Smooth muscle cell (in vitro differentiated cells): Measurements from ENCODE around the gene RRP9. TPM values are rescaled to one million over a fixed set of nuclear protein-coding genes. Genes with fewer than 3 reads are reported as not detected.
"Not testable (repeated sequence)": the region's sequence is repeated elsewhere in the genome, so short reads cannot be mapped to it uniquely, and the experiment has no call there.

Source experiments
- DNase-seq: peaks from one replicate; lab custom pipeline; 2025; ENCODE audit not compliant: unreplicated experiment; lab: John Stamatoyannopoulos, UW
- H2AFZ ChIP-seq: fragments of 200-600 bp; sonication (generic); 2 replicates; pipeline ENCODE4 v1.6.0; 2016; ENCODE audit warnings: antibody characterized with exemption, low read depth, mild to moderate bottlenecking
- H3F3A ChIP-seq: fragments of 200-600 bp; sonication (generic); 2 replicates; pipeline ENCODE4 v1.6.0; 2017; ENCODE audit warnings: antibody characterized with exemption, low read depth
- H3K27ac ChIP-seq: fragments of 200-600 bp; sonication (generic); 2 replicates; pipeline ENCODE4 v1.5.1; 2016; ENCODE audit warnings: low read depth, mild to moderate bottlenecking
- H3K27me3 ChIP-seq: fragments of 200-600 bp; sonication (generic); 2 replicates; pipeline ENCODE4 v1.6.1; 2016; ENCODE audit warnings: low read depth, mild to moderate bottlenecking
- H3K36me3 ChIP-seq: fragments of 200-600 bp; sonication (generic); 2 replicates; pipeline ENCODE4 v1.5.1; 2016; ENCODE audit warnings: low read depth
- H3K4me1 ChIP-seq: fragments of 200-600 bp; sonication (generic); 2 replicates; pipeline ENCODE4 v1.5.1; 2016; ENCODE audit warnings: low read depth
- H3K4me2 ChIP-seq: fragments of 200-600 bp; sonication (generic); 2 replicates; pipeline ENCODE4 v1.6.0; 2016; ENCODE audit warnings: mild to moderate bottlenecking
- H3K4me3 ChIP-seq: fragments of 200-600 bp; sonication (generic); 2 replicates; pipeline ENCODE4 v1.5.1; 2016; ENCODE audit warnings: mild to moderate bottlenecking
- H3K79me2 ChIP-seq: fragments of 200-600 bp; sonication (generic); 2 replicates; pipeline ENCODE4 v1.6.0; 2016; ENCODE audit warnings: low read depth, mild to moderate bottlenecking
- H3K9ac ChIP-seq: fragments of 200-600 bp; sonication (generic); 2 replicates; pipeline ENCODE4 v1.6.0; 2016; ENCODE audit warnings: low read depth
- H3K9me3 ChIP-seq: fragments of 200-600 bp; sonication (generic); replicated peaks from 2 replicates; pipeline ENCODE4 v1.5.1; 2016; ENCODE audit warnings: low read depth
- H4K20me1 ChIP-seq: fragments of 200-600 bp; sonication (generic); 2 replicates; pipeline ENCODE4 v1.6.0; 2016; ENCODE audit warnings: low read depth
- CTCF ChIP-seq: fragments of 200-600 bp; sonication (generic); IDR thresholded peaks from 2 replicates; pipeline ENCODE4 v1.5.1; 2017; ENCODE audit warnings: borderline replicate concordance, mild to moderate bottlenecking, antibody characterized with exemption; ENCODE audit not compliant: insufficient read depth, poor library complexity, severe bottlenecking
- WGBS: methylation state at CpG from one replicate; pipeline ENCODE4 v1.1.7; 2016; ENCODE audit warnings: low lambda C conversion rate; 5-methylcytosine and 5-hydroxymethylcytosine counted together
- polyA plus RNA-seq: library from polyadenylated mRNA; unstranded; fragments of >200 nt; fragmentation: Nextera tagmentation; extraction: Ambion mirVana; gene quantifications from 2 replicates; pipeline ENCODE4 v1.2.1, GENCODE V29; 2016
- total RNA-seq: library from RNA; depleted of rRNA; stranded (reverse); fragments of >200 nt; gene quantifications from 2 replicates; pipeline ENCODE4 v1.2.3, GENCODE V29; 2014

Gene RRP9, protein sequence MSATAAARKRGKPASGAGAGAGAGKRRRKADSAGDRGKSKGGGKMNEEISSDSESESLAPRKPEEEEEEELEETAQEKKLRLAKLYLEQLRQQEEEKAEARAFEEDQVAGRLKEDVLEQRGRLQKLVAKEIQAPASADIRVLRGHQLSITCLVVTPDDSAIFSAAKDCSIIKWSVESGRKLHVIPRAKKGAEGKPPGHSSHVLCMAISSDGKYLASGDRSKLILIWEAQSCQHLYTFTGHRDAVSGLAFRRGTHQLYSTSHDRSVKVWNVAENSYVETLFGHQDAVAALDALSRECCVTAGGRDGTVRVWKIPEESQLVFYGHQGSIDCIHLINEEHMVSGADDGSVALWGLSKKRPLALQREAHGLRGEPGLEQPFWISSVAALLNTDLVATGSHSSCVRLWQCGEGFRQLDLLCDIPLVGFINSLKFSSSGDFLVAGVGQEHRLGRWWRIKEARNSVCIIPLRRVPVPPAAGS
- total RNA-seq = 10.0 and 13.1 TPM in 2 replicates
- 21.2 and 23.9 TPM in 2 replicates for polyA plus RNA-seq

DNA sequence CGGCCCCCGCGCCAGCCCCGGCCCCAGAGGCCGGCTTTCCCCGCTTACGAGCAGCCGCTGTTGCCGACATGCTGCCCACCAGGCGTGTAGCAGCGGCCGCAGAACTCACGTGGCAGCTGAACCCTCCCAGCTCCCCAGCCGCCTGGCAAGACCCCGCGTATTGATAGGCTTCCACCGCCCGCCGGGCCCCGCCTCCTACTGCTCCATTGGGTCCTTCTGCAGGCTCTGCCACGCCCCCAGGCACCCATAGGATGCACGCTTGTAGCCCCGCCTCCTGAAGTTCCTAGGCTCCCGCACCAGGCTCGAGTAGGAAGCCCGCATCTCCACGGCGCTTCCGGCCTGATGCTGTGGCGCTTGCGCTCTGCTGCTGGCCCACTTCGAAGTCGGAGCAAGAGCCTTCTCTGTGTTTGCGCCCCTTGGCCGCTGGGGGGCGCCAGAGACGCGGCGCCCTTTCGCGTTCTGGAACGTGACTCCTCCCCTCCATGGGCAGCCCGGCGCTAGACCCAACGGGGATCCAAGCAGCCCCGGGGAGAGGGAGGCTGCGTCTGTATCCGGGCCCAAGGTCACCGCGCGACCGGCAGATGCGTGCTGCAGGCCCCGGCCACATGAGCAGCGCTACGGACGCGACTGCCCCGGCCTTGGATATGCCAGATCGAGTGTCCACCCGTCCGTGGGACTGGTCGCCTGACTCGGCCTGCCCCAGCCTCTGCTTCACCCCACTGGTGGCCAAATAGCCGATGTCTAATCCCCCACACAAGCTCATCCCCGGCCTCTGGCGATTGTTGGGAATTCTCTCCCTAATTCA is at the start of gene RRP9, which contains the start of gene PARP3:
Gene RRP9, minus strand, starts transcription at position 107 of the 805 bp plus-strand sequence. Its CDS starts 37 bp downstream, at position 70.
Gene PARP3, plus strand, starts transcription at position 566 of the 805 bp plus-strand sequence. CDS start 993 bp downstream, outside the sequence.
- H2AFZ ChIP-seq = peak within 1 kb of the TSS; percentile 71
- H3K27ac ChIP-seq = peak within 1 kb of the TSS; percentile 56
- H3K4me1 ChIP-seq = no peaks in the 10 kb centered on the region
- no peaks in the 10 kb centered on the region for H3K27me3 ChIP-seq
- no peaks in the 10 kb centered on the region for H4K20me1 ChIP-seq
- H3K9ac ChIP-seq = peak within 1 kb of the TSS; percentile 72
- H3K36me3 ChIP-seq = no peaks in the 10 kb centered on the region
- H3K4me3 ChIP-seq = peak within 1 kb of the TSS; percentile 65
- H3K79me2 ChIP-seq = peaks cover 24% of the 10 kb centered on the region
- 3% methylated on average over 66 of the region's 67 CpGs for WGBS
- peak within 1 kb of the TSS; percentile 91 for H3K4me2 ChIP-seq
- no peaks in the 10 kb centered on the region for H3F3A ChIP-seq
- H3K9me3 ChIP-seq = no peaks in the 10 kb centered on the region
- peak; percentile 100 for DNase-seq
- TF ChIP-seq CTCF = peak; percentile 100

- H3K9ac ChIP-seq, DNase-seq, H3K9me3 ChIP-seq, H3K27ac ChIP-seq, H3K27me3 ChIP-seq, H3K4me3 ChIP-seq, H3K4me2 ChIP-seq, H3K36me3 ChIP-seq, H2AFZ ChIP-seq: not testable (repeated sequence)
- Histone ChIP-seq H4K20me1 (peaks cover 21% of the 10 kb centered on the region), H3K4me1 (peaks cover 11% of the 10 kb centered on the region), H3K79me2 (peaks cover 25% of the 10 kb centered on the region), H3F3A (peaks cover 24% of the 10 kb centered on the region)
- 98% methylated on average over 28 of the region's 38 CpGs for WGBS
Observed at GRCh38 chr3:51990501-51990971, 48.8 kb upstream of the RRP9 start.

DNA sequence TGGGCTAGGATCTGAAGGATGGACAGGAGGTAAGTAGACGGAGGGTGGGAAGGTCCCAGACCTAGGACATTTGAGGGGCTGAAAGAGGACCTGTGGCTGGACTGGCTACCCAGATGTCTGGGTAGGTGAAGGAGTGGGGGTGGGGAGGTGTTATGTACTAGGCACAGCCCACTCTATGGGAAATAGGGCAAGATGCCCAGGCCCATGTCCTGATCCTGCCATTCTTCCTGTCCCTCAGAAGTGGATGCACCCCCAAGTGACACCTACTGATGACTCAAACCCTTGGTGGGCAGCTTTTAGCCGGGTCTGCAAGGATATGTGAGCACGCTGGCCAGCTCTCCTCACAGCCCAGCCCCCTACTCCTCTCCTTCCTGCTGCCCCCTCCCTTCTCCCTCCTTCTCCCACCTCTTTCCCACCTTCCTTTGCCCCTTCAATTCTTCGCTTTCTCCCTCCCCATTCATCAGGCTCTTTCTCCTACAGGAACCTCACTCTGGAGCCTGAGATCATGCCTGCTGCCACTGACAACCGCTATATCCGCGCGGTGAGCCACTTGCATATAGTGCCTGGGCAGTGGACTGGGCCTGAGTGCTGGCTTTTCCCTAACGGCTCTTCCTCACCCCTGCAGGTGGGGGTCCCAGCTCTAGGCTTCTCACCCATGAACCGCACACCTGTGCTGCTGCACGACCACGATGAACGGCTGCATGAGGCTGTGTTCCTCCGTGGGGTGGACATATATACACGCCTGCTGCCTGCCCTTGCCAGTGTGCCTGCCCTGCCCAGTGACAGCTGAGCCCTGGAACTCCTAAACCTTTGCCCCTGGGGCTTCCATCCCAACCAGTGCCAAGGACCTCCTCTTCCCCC is 46.8 kb upstream of the RRP9 start:
- no peaks in the 10 kb centered on the region for H3K9me3 ChIP-seq
- no peak overlapping the region for H3K9ac ChIP-seq
- H4K20me1 ChIP-seq = peaks cover 11% of the 10 kb centered on the region
- TF ChIP-seq CTCF = no peak
- H3K4me3 ChIP-seq = no peak overlapping the region
- no peak for DNase-seq
- H3K79me2 ChIP-seq = peaks cover 9% of the 10 kb centered on the region
- H3K27me3 ChIP-seq = no peaks in the 10 kb centered on the region
- H2AFZ ChIP-seq = no peak overlapping the region
- H3K27ac ChIP-seq = no peak overlapping the region
- peaks cover 12% of the 10 kb centered on the region for H3F3A ChIP-seq
- 82% methylated on average over 15 of the region's 15 CpGs for WGBS
- H3K4me1 ChIP-seq = peaks cover 8% of the 10 kb centered on the region
- H3K36me3 ChIP-seq = no peaks in the 10 kb centered on the region
- no peak overlapping the region for H3K4me2 ChIP-seq
